ENCODE data around the gene TMEM145.

DNA sequence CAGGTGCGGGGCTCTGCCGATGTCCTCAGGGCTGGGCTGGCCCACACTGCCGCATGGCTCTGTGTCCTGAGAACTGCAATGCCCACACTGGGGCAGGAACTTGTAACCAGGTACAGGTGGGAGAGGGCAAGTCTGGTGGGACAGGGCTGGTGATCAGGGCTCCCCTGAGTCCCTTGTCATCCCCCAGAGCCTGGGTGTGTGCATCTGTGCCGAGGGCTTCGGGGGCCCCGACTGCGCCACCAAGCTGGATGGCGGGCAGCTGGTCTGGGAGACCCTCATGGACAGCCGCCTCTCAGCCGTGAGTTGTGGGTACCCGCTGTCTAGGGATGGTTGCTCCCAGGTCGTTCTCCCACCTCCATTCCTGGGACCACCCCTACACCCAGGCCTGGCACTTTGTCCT is 42.8 kb downstream of the TMEM145 start:
- TF ChIP-seq, protein P1, sequence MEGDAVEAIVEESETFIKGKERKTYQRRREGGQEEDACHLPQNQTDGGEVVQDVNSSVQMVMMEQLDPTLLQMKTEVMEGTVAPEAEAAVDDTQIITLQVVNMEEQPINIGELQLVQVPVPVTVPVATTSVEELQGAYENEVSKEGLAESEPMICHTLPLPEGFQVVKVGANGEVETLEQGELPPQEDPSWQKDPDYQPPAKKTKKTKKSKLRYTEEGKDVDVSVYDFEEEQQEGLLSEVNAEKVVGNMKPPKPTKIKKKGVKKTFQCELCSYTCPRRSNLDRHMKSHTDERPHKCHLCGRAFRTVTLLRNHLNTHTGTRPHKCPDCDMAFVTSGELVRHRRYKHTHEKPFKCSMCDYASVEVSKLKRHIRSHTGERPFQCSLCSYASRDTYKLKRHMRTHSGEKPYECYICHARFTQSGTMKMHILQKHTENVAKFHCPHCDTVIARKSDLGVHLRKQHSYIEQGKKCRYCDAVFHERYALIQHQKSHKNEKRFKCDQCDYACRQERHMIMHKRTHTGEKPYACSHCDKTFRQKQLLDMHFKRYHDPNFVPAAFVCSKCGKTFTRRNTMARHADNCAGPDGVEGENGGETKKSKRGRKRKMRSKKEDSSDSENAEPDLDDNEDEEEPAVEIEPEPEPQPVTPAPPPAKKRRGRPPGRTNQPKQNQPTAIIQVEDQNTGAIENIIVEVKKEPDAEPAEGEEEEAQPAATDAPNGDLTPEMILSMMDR (conservative IDR thresholded peaks at IDR 0.05): no peak
- no peak for TF ChIP-seq EZH2 (IDR thresholded peaks at IDR 0.05; ENCODE audit: low read depth)

Data from PC-9 (cell line).